Mesendoderm (in vitro differentiated cells): ENCODE data around the gene DVL3.

Experiments
- DNase-seq: peaks from one replicate; pipeline ENCODE4 v3.0.0; 2013
- H2AK5ac ChIP-seq: 2 replicates; pipeline ENCODE4 v1.6.1; 2013; ENCODE audit warnings: low read length, inconsistent platforms
- H2BK120ac ChIP-seq: 2 replicates; pipeline ENCODE4 v1.6.1; 2013; ENCODE audit warnings: low read depth, mild to moderate bottlenecking, low read length, moderate library complexity, mixed read lengths
- H2BK15ac ChIP-seq: replicated peaks from 2 replicates; pipeline ENCODE4 v1.6.1; 2013; ENCODE audit warnings: low read depth, mild to moderate bottlenecking, moderate library complexity
- H2BK5ac ChIP-seq: 2 replicates; pipeline ENCODE4 v1.6.1; 2013; ENCODE audit warnings: low read length, inconsistent platforms
- H3K18ac ChIP-seq: 2 replicates; pipeline ENCODE4 v1.6.1; 2013; ENCODE audit warnings: mild to moderate bottlenecking, low read length, mixed read lengths
- H3K23ac ChIP-seq: one replicate; pipeline ENCODE4 v1.6.1; 2013; ENCODE audit warnings: low read length
- H3K27ac ChIP-seq: 2 replicates; pipeline ENCODE4 v1.5.1; 2013; ENCODE audit warnings: low read depth, mild to moderate bottlenecking, inconsistent platforms, low read length, moderate library complexity
- H3K27me3 ChIP-seq: 2 replicates; pipeline ENCODE4 v1.6.1; 2013; ENCODE audit warnings: low read length, control low read depth, mild to moderate bottlenecking, inconsistent platforms; ENCODE audit not compliant: insufficient read depth, poor library complexity
- H3K36me3 ChIP-seq: 2 replicates; pipeline ENCODE4 v1.6.1; 2013; ENCODE audit warnings: low read length, inconsistent platforms; ENCODE audit not compliant: control insufficient read depth, insufficient read depth
- H3K4ac ChIP-seq: one replicate; pipeline ENCODE4 v1.6.1; 2013; ENCODE audit warnings: low read depth, mild to moderate bottlenecking, low read length, moderate library complexity
- H3K4me1 ChIP-seq: 2 replicates; pipeline ENCODE4 v1.6.1; 2013; ENCODE audit warnings: low read depth, low read length, inconsistent platforms; ENCODE audit not compliant: control insufficient read depth
- H3K4me2 ChIP-seq: 2 replicates; pipeline ENCODE4 v1.6.1; 2013; ENCODE audit warnings: low read length
- H3K4me3 ChIP-seq: 2 replicates; pipeline ENCODE4 v1.5.1; 2013; ENCODE audit warnings: mild to moderate bottlenecking, low read length
- H3K56ac ChIP-seq: one replicate; pipeline ENCODE4 v1.6.1; 2013; ENCODE audit warnings: low read length
- H3K79me1 ChIP-seq: 2 replicates; pipeline ENCODE4 v1.6.1; 2013; ENCODE audit warnings: low read length, inconsistent platforms
- H3K79me2 ChIP-seq: 2 replicates; pipeline ENCODE4 v1.6.1; 2013; ENCODE audit warnings: mild to moderate bottlenecking, low read length; ENCODE audit not compliant: control insufficient read depth, insufficient read depth
- H3K9ac ChIP-seq: 2 replicates; pipeline ENCODE4 v1.6.1; 2013; ENCODE audit warnings: low read length, inconsistent platforms
- H4K5ac ChIP-seq: one replicate; pipeline ENCODE4 v1.6.1; 2013; ENCODE audit warnings: low read length
- H4K8ac ChIP-seq: one replicate; pipeline ENCODE4 v1.6.1; 2013; ENCODE audit warnings: low read depth, mild to moderate bottlenecking, control low read depth, low read length, moderate library complexity
- WGBS: extraction: QIAGEN DNeasy Blood & Tissue Kit; methylation state at CpG from one replicate; pipeline ENCODE4 v1.1.7; 2013; ENCODE audit warnings: low lambda C conversion rate, missing lambda C conversion rate; ENCODE audit not compliant: insufficient coverage; ENCODE audit errors: extremely low coverage; 5-methylcytosine and 5-hydroxymethylcytosine counted together

The DVL3 gene

DNA sequence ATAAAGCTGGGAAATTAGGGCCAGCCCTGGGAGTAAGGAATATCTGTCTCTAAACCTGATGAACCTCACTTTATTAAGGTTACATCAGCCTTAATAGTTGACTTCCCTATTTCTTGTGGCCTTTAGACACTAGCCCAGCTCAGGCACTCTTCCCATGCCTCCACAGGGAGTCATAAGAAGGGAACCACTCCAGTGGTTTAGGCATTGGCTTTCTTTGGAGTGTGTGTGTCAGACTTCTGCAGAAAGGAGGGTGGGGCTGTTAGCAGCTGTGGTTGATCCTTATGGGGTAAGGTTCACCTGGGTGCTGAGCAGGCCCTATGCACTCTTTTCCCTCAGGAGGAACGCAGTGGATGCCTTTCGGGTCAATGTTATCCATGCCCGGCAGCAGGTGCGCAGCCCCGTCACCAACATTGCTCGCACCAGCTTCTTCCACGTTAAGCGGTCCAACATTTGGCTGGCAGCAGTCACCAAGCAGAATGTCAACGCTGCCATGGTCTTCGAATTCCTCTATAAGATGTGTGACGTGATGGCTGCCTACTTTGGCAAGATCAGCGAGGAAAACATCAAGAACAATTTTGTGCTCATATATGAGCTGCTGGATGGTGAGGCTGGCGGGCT is 23.5 kb downstream of the DVL3 start:
- Histone ChIP-seq H3K18ac (no peak overlapping the region), H3K36me3 (peaks cover 31% of the 10 kb centered on the region), H3K4me3 (no peak overlapping the region), H3K79me1 (peaks cover 26% of the 10 kb centered on the region), H2BK15ac (no peak overlapping the region), H3K27ac (no peak overlapping the region), H3K79me2 (peaks cover 32% of the 10 kb centered on the region), H3K4ac (no peak overlapping the region), H3K9ac (no peak overlapping the region), H2AK5ac (no peak overlapping the region), H3K23ac (no peak overlapping the region), H3K4me2 (no peak overlapping the region), H4K8ac (no peak overlapping the region), H4K5ac (no peak overlapping the region), H3K27me3 (no peaks in the 10 kb centered on the region), H2BK5ac (no peak overlapping the region), H3K4me1 (peaks cover 9% of the 10 kb centered on the region), H2BK120ac (no peak overlapping the region), H3K56ac (no peak overlapping the region)
- WGBS, result no CpG with 5 or more reads among the region's 13 CpGs
- DNase-seq, result no peak

DNA sequence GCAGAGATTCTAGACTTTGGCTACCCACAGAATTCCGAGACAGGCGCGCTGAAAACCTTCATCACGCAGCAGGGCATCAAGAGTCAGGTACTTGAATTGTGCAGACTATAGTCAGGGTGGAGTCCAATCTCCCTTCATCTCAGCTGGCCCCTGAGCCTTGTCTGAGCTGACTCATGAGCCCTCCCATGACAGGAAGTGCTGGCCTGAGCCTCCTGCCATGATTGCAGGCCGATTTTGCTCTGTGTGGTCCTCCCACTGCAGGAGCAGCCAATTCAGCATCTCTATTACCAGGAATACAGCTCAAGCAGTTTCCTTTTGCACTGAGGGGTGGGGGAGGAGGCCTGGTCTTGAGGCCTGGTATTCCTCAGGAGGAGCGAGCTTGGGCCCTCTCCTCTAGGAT is 25.0 kb downstream of the DVL3 start:
- Histone ChIP-seq H3K56ac (no peak overlapping the region), H3K4me1 (peaks cover 12% of the 10 kb centered on the region), H4K5ac (no peak overlapping the region), H3K27ac (no peak overlapping the region), H3K36me3 (peaks cover 32% of the 10 kb centered on the region), H3K18ac (no peak overlapping the region), H2BK120ac (no peak overlapping the region), H2BK15ac (no peak overlapping the region), H3K4me2 (no peak overlapping the region), H3K23ac (no peak overlapping the region), H4K8ac (no peak overlapping the region), H2BK5ac (no peak overlapping the region), H2AK5ac (no peak overlapping the region), H3K4ac (no peak overlapping the region), H3K79me2 (peaks cover 27% of the 10 kb centered on the region), H3K27me3 (no peaks in the 10 kb centered on the region), H3K79me1 (peaks cover 26% of the 10 kb centered on the region), H3K9ac (no peak overlapping the region), H3K4me3 (no peak overlapping the region)
- WGBS, result no CpG with 5 or more reads among the region's 6 CpGs
- no peak for DNase-seq

DNA sequence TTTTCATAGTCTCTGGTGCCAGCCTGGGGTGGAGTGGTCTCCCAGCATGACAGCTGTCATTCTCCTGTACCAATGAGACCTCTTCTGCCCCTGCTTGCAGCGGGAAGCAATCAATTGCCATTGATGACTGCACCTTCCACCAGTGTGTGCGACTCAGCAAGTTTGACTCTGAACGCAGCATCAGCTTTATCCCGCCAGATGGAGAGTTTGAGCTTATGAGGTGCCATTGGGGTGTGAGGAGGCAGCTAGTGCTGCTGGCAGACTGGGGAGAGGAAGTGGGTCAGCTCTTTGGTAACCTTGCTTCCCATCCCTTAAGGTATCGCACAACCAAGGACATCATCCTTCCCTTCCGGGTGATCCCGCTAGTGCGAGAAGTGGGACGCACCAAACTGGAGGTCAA is 26.4 kb downstream of the DVL3 start:
- Histone ChIP-seq H4K5ac (no peak overlapping the region), H2BK5ac (no peak overlapping the region), H3K4me1 (peaks cover 14% of the 10 kb centered on the region), H3K4me3 (no peak overlapping the region), H3K79me2 (peaks cover 26% of the 10 kb centered on the region), H3K27ac (no peak overlapping the region), H3K56ac (no peak overlapping the region), H3K18ac (no peak overlapping the region), H3K36me3 (peaks cover 32% of the 10 kb centered on the region), H2BK120ac (no peak overlapping the region), H3K4me2 (no peak overlapping the region), H3K27me3 (no peaks in the 10 kb centered on the region), H2BK15ac (no peak overlapping the region), H3K9ac (no peak overlapping the region), H4K8ac (no peak overlapping the region), H2AK5ac (no peak overlapping the region), H3K23ac (no peak overlapping the region), H3K4ac (no peak overlapping the region), H3K79me1 (peaks cover 28% of the 10 kb centered on the region)
- WGBS, result no CpG with 5 or more reads among the region's 9 CpGs
- DNase-seq, result no peak

DNA sequence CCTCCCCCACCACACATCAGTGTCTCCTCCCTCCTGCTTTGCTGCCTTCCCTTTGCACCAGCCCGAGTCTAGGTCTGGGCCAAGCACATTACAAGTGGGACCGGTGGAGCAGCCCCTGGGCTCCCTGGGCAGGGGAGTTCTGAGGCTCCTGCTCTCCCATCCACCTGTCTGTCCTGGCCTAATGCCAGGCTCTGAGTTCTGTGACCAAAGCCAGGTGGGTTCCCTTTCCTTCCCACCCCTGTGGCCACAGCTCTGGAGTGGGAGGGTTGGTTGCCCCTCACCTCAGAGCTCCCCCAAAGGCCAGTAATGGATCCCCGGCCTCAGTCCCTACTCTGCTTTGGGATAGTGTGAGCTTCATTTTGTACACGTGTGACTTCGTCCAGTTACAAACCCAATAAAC is 28.5 kb downstream of the DVL3 start:
- H3K18ac ChIP-seq, result no peak overlapping the region

DNA sequence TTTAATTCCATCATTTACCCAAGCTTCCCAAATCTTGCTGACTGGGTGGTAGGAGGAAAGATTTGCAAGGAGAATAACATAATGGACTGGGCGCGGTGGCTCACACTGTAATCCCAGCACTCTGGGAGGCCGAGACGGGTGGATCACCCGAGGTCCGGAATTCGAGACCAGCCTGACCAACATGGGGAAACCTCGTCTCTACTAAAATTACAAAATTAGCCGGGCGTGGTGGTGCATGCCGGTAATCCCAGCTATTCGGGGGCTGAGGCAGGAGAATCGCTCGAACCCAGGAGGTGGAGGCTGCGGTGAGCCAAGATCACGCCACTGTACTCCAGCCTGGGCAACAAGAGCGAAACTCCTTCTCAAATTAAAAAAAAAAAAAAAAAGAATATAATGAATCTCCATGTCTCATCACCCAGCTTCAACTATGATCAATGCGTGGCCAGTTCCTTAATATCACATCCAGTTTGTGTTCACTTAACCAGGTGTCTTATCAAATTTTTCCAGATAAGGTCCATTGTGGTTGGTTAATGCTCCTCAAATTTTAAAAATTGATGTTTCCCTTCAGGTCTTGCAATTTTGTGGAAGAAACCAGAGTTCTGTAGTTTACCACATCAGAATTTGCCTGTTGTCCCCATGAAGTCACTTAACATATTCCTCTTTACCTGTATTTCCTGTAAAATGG is 29.5 kb downstream of the DVL3 start:
- Histone ChIP-seq H3K4me1 (peaks cover 4% of the 10 kb centered on the region), H3K4me3 (no peak overlapping the region), H3K79me2 (peaks cover 20% of the 10 kb centered on the region), H2BK15ac (no peak overlapping the region), H4K5ac (peak overlapping the region; percentile 5), H3K9ac (peak overlapping the region; percentile 80), H3K56ac (peak overlapping the region; percentile 83), H3K23ac (no peak overlapping the region), H3K36me3 (peaks cover 21% of the 10 kb centered on the region), H3K4me2 (no peak overlapping the region), H3K27ac (peak overlapping the region; percentile 95), H2AK5ac (no peak overlapping the region), H3K27me3 (no peaks in the 10 kb centered on the region), H3K79me1 (peaks cover 19% of the 10 kb centered on the region), H4K8ac (no peak overlapping the region), H3K4ac (no peak overlapping the region), H3K18ac (no peak overlapping the region), H2BK5ac (no peak overlapping the region), H2BK120ac (no peak overlapping the region)
- WGBS, result no CpG with 5 or more reads among the region's 18 CpGs
- DNase-seq, result no peak

More for the DNA sequence above, 28.5 kb downstream of the DVL3 start:
- H2AK5ac ChIP-seq, result no peak overlapping the region
- no peak overlapping the region for H3K56ac ChIP-seq
- peaks cover 28% of the 10 kb centered on the region for H3K36me3 ChIP-seq
- WGBS, result no CpG with 5 or more reads among the region's 5 CpGs
- H3K4ac ChIP-seq, result no peak overlapping the region
- no peak overlapping the region for H4K5ac ChIP-seq
- H3K4me2 ChIP-seq, result no peak overlapping the region
- no peaks in the 10 kb centered on the region for H3K27me3 ChIP-seq
- H3K9ac ChIP-seq, result no peak overlapping the region
- H2BK5ac ChIP-seq, result no peak overlapping the region
- no peak overlapping the region for H2BK120ac ChIP-seq
- no peak overlapping the region for H3K23ac ChIP-seq
- H3K79me1 ChIP-seq, result peaks cover 23% of the 10 kb centered on the region
- peaks cover 25% of the 10 kb centered on the region for H3K79me2 ChIP-seq
- peaks cover 4% of the 10 kb centered on the region for H3K4me1 ChIP-seq
- no peak for DNase-seq
- peak overlapping the region; percentile 8 for H3K27ac ChIP-seq
- H2BK15ac ChIP-seq, result no peak overlapping the region
- no peak overlapping the region for H3K4me3 ChIP-seq
- no peak overlapping the region for H4K8ac ChIP-seq
